DMS153 treated with DMSO at 0.1 percent for 48 hours (cell line): Measurements from ENCODE around the gene CARD14.
"Not testable (repeated sequence)": the region's sequence is repeated elsewhere in the genome, so short reads cannot be mapped to it uniquely, and the experiment has no call there.

ENCODE experiments used
- DNase-seq: peaks from one replicate; lab custom pipeline; 2025; ENCODE audit not compliant: unreplicated experiment; lab: John Stamatoyannopoulos, UW

The CARD14 gene

GRCh38 chr17:80183581-80184422, 14.0 kb downstream of the CARD14 start:
- no peak for DNase-seq

GRCh38 chr17:80184423-80184714, 14.5 kb downstream of the CARD14 start:
- DNase-seq = no peak

- DNase-seq = no peak
These were observed 16.1 kb downstream of the CARD14 start for GRCh38 chr17:80185968-80186367.

GRCh38 chr17:80187090-80187489, 17.3 kb downstream of the CARD14 start:
- no peak for DNase-seq

GRCh38 chr17:80187515-80187941, 17.7 kb downstream of the CARD14 start:
- DNase-seq = no peak

- no peak for DNase-seq
These were observed 19.8 kb downstream of the CARD14 start for GRCh38 chr17:80189611-80190010.

GRCh38 chr17:80190716-80191115, 20.9 kb downstream of the CARD14 start:
- DNase-seq = no peak

- no peak for DNase-seq
These were observed 21.4 kb downstream of the CARD14 start for GRCh38 chr17:80191192-80191591.

- no peak for DNase-seq
These were observed 22.2 kb downstream of the CARD14 start for GRCh38 chr17:80191865-80192661.

GRCh38 chr17:80195141-80195540, 25.3 kb downstream of the CARD14 start:
- DNase-seq = no peak

- DNase-seq = no peak
These were observed 26.1 kb downstream of the CARD14 start for GRCh38 chr17:80195671-80196529.

- no peak for DNase-seq
These were observed 26.8 kb downstream of the CARD14 start for GRCh38 chr17:80196652-80197051.

GRCh38 chr17:80198144-80198661, 28.4 kb downstream of the CARD14 start:
- no peak for DNase-seq

- DNase-seq = not testable (repeated sequence)
These were observed 29.5 kb downstream of the CARD14 start for GRCh38 chr17:80199295-80199694.

GRCh38 chr17:80201446-80201845, 31.6 kb downstream of the CARD14 start:
- no peak for DNase-seq

GRCh38 chr17:80202197-80202596, 32.4 kb downstream of the CARD14 start:
- DNase-seq = no peak

GRCh38 chr17:80203471-80203963, 33.7 kb downstream of the CARD14 start:
- no peak for DNase-seq

- no peak for DNase-seq
These were observed 35.0 kb downstream of the CARD14 start for GRCh38 chr17:80204626-80205468.

GRCh38 chr17:80205811-80206210, 36.0 kb downstream of the CARD14 start:
- no peak for DNase-seq

GRCh38 chr17:80208050-80208449, 38.2 kb downstream of the CARD14 start:
- DNase-seq = no peak
